Small intestine (tissue), 7 donors: ENCODE measurements around the gene VDAC1. TPM values are rescaled to one million over a fixed set of nuclear protein-coding genes. Genes with fewer than 3 reads are reported as not detected.

Source experiments
- DNase-seq, 2 donors: peaks; one replicate each; pipeline versions ENCODE4 v3.0.0 to v3.0.0-alpha.2; 2013
- FAIRE-seq: peaks from 2 replicates; lab custom pipeline; 2012; peaks lifted over from hg19 to GRCh38; lab: Jason Lieb, UNC
- H3K27ac ChIP-seq, 3 donors: one replicate each; pipeline ENCODE4 v1.5.1; 2013; ENCODE audit warnings: low read length in 2 of 3, mild to moderate bottlenecking in 2 of 3, control low read depth in 1 of 3, inconsistent platforms in 1 of 3, low read depth in 1 of 3, moderate library complexity in 1 of 3
- H3K27me3 ChIP-seq, 3 donors: one replicate each; pipeline ENCODE4 v1.6.1; 2013; ENCODE audit warnings: low read length in 3 of 3, inconsistent platforms in 1 of 3; ENCODE audit not compliant: control insufficient read depth in 3 of 3, insufficient read depth in 3 of 3
- H3K36me3 ChIP-seq, 3 donors: one replicate each; pipeline ENCODE4 v1.6.1; 2013; ENCODE audit warnings: low read length in 3 of 3, inconsistent platforms in 1 of 3, low read depth in 1 of 3, mild to moderate bottlenecking in 1 of 3, moderate library complexity in 1 of 3; ENCODE audit not compliant: control insufficient read depth in 3 of 3, insufficient read depth in 2 of 3
- H3K4me1 ChIP-seq, 3 donors: one replicate each; pipeline ENCODE4 v1.6.1; 2013; ENCODE audit warnings: low read length in 2 of 3, inconsistent platforms in 1 of 3, low read depth in 1 of 3, mild to moderate bottlenecking in 1 of 3, moderate library complexity in 1 of 3; ENCODE audit not compliant: control insufficient read depth in 3 of 3, insufficient read depth in 2 of 3
- H3K4me3 ChIP-seq, 3 donors: one replicate each; pipeline ENCODE4 v1.5.1; 2013; ENCODE audit warnings: low read length in 3 of 3, control low read depth in 1 of 3, inconsistent platforms in 1 of 3, low read depth in 1 of 3, mild to moderate bottlenecking in 1 of 3, moderate library complexity in 1 of 3
- H3K9me3 ChIP-seq, 2 donors: one replicate each; pipeline ENCODE4 v1.6.1; 2013; ENCODE audit warnings: low read depth in 1 of 2, low read length in 1 of 2; ENCODE audit not compliant: control insufficient read depth in 2 of 2, insufficient read depth in 1 of 2
- WGBS, 3 donors: extraction: QIAGEN DNeasy Blood & Tissue Kit; methylation state at CpG; one replicate each; pipeline ENCODE4 v1.1.7; 2013; 5-methylcytosine and 5-hydroxymethylcytosine counted together
- polyA plus RNA-seq, 4 donors: library from polyadenylated mRNA; stranded (reverse) in 3 of 4; unstranded in 1 of 4; fragments of 200-250 nt in 3 of 4; fragments of 120-200 nt in 1 of 4; gene quantifications; one replicate each; pipeline versions ENCODE4 v1.2.1 to v1.2.3, GENCODE V29; 2013
- donor health status: healthy with polysubstance abuse.
- donor health status: control.
- donor health status: control.
- donor health status: Bipolar disorder and iron deficiency.
- donor health status: healthy.

The VDAC1 gene
- polyA plus RNA-seq, 4 donors = 213 to 412 (median 281) TPM

- H3K27ac ChIP-seq = peak overlapping the region; percentile 97 to 100 (median 99)
- H3K4me3 ChIP-seq = peak overlapping the region; percentile 86 to 95 (median 87)
- H3K27me3 ChIP-seq = no peaks in the 10 kb centered on the region
- FAIRE-seq (no peak), DNase-seq (peak; percentile 55 to 79)
- H3K36me3 ChIP-seq = peaks cover 0 to 41% (median 0%) of the 10 kb centered on the region in 3 donors
- WGBS, 3 donors = 0 to 1% (median 1%) methylated on average over 48 to 90 of the region's 90 CpGs
- H3K4me1 ChIP-seq = peaks cover 7 to 65% (median 16%) of the 10 kb centered on the region in 3 donors
- no peaks in the 10 kb centered on the region for H3K9me3 ChIP-seq
Measured at GRCh38 chr5:134003817-134004625, 754 bp downstream of the VDAC1 start.

GRCh38 chr5:134003064-134003816, 1.5 kb downstream of the VDAC1 start:
- DNase-seq (no peak), FAIRE-seq (no peak)
- WGBS, 3 donors = 2 to 18% (median 8%) methylated on average over 11 of the region's 11 CpGs
- peaks cover 0 to 47% (median 0%) of the 10 kb centered on the region in 3 donors for H3K36me3 ChIP-seq
- H3K27ac ChIP-seq = peak overlapping the region; percentile 97 to 100 (median 99)
- peaks cover 7 to 65% (median 16%) of the 10 kb centered on the region in 3 donors for H3K4me1 ChIP-seq
- no peaks in the 10 kb centered on the region for H3K9me3 ChIP-seq
- H3K4me3 ChIP-seq = peak overlapping the region; percentile 86 to 95 (median 87)
- no peaks in the 10 kb centered on the region for H3K27me3 ChIP-seq

GRCh38 chr5:134001938-134002731, 2.6 kb downstream of the VDAC1 start:
- Histone ChIP-seq H3K4me1 (peaks cover 7 to 58% (median 16%) of the 10 kb centered on the region in 3 donors), H3K27me3 (no peaks in the 10 kb centered on the region), H3K9me3 (no peaks in the 10 kb centered on the region), H3K27ac (peak overlapping the region in 2 of 3 donors; percentile 6 to 23), H3K4me3 (peak overlapping the region in 2 of 3 donors; percentile 1 to 95), H3K36me3 (peaks cover 0 to 45% (median 0%) of the 10 kb centered on the region in 3 donors)
- WGBS, 3 donors = 54 to 77% (median 60%) methylated on average over 13 of the region's 13 CpGs
- FAIRE-seq = no peak
- no peak for DNase-seq

GRCh38 chr5:134000696-134001453, 3.9 kb downstream of the VDAC1 start:
- H3K4me1 ChIP-seq = peaks cover 14 to 58% (median 22%) of the 10 kb centered on the region in 3 donors
- peak; percentile 60 to 67 for DNase-seq

GRCh38 chr5:134000091-134000511, 4.7 kb downstream of the VDAC1 start:
- DNase-seq (peak; percentile 41 to 75), FAIRE-seq (no peak)
- Histone ChIP-seq H3K9me3 (no peaks in the 10 kb centered on the region), H3K36me3 (peaks cover 0 to 49% (median 0%) of the 10 kb centered on the region in 3 donors), H3K27me3 (no peaks in the 10 kb centered on the region), H3K27ac (peak overlapping the region; percentile 8 to 91 (median 60)), H3K4me1 (peaks cover 17 to 60% (median 23%) of the 10 kb centered on the region in 3 donors), H3K4me3 (no peak overlapping the region)
- 35 to 72% (median 45%) methylated on average over 5 of the region's 5 CpGs for WGBS, 3 donors

More at GRCh38 chr5:134000696-134001453, 3.9 kb downstream of the VDAC1 start:
- FAIRE-seq = no peak
- H3K9me3 ChIP-seq = no peaks in the 10 kb centered on the region
- 25 to 68% (median 50%) methylated on average over 10 of the region's 10 CpGs for WGBS, 3 donors
- H3K36me3 ChIP-seq = peaks cover 0 to 49% (median 0%) of the 10 kb centered on the region in 3 donors
- H3K27ac ChIP-seq = peak overlapping the region; percentile 55 to 91 (median 60)
- no peaks in the 10 kb centered on the region for H3K27me3 ChIP-seq
- H3K4me3 ChIP-seq = no peak overlapping the region

GRCh38 chr5:133998807-133999206, 6.0 kb downstream of the VDAC1 start:
- FAIRE-seq = no peak
- Histone ChIP-seq H3K4me3 (no peak overlapping the region), H3K27me3 (no peaks in the 10 kb centered on the region), H3K4me1 (peaks cover 22 to 64% (median 28%) of the 10 kb centered on the region in 3 donors), H3K27ac (no peak overlapping the region), H3K9me3 (no peaks in the 10 kb centered on the region), H3K36me3 (peaks cover 0 to 49% (median 0%) of the 10 kb centered on the region in 3 donors)
- WGBS, 3 donors = 57 to 84% (median 69%) methylated on average over 7 of the region's 7 CpGs
- no peak for DNase-seq

- DNase-seq = no peak
- peaks cover 22 to 60% (median 23%) of the 10 kb centered on the region in 3 donors for H3K4me1 ChIP-seq
- no peaks in the 10 kb centered on the region for H3K9me3 ChIP-seq
Measured at GRCh38 chr5:133998042-133998441, 6.7 kb downstream of the VDAC1 start.

More at GRCh38 chr5:133998042-133998441, 6.7 kb downstream of the VDAC1 start:
- no peak overlapping the region for H3K27ac ChIP-seq
- 71 to 76% (median 74%) methylated on average over 6 of the region's 6 CpGs for WGBS, 3 donors
- peaks cover 0 to 47% (median 0%) of the 10 kb centered on the region in 3 donors for H3K36me3 ChIP-seq
- H3K27me3 ChIP-seq = no peaks in the 10 kb centered on the region
- H3K4me3 ChIP-seq = no peak overlapping the region
- no peak for FAIRE-seq
